Activated B cell treated with CpG ODN at 0.5 μM for 24 hours (primary cell): ENCODE data around the gene ZNF385C. TPM values are rescaled to one million over a fixed set of nuclear protein-coding genes. Genes with fewer than 3 reads are reported as not detected.

Experiments
- ATAC-seq: fragments of 200-7000 bp; cut with Tn5 transposase; one replicate; pipeline ENCODE4 v1.10.0; 2021; ENCODE audit warnings: low read depth, mild to moderate bottlenecking, moderate library complexity
- CTCF ChIA-PET: fragments of 350-600 bp; sonication (Branson Sonifier 250); formaldehyde crosslinking; loops from one replicate; lab custom pipeline; 2021; ENCODE audit warnings: antibody characterized with exemption; lab: Charles Lee
- POLR2A ChIA-PET: fragments of 350-600 bp; sonication (Branson Sonifier 250); formaldehyde crosslinking; loops from one replicate; lab custom pipeline; 2021; ENCODE audit warnings: antibody characterized with exemption; lab: Charles Lee
- DNase-seq: peaks from one replicate; pipeline ENCODE4 v3.0.0; 2022
- H3K27ac Mint-ChIP-seq: one replicate; pipeline ENCODE4 v1.8.0; 2020; ENCODE audit warnings: mixed read lengths
- H3K27me3 Mint-ChIP-seq: one replicate; pipeline ENCODE4 v1.8.0; 2021; ENCODE audit warnings: mixed read lengths
- H3K36me3 Mint-ChIP-seq: one replicate; pipeline ENCODE4 v1.8.0; 2021; ENCODE audit warnings: low read depth, mixed read lengths
- H3K4me1 Mint-ChIP-seq: one replicate; pipeline ENCODE4 v1.8.0; 2021; ENCODE audit warnings: mixed read lengths
- H3K4me3 Mint-ChIP-seq: one replicate; pipeline ENCODE4 v1.8.0; 2020; ENCODE audit warnings: mild to moderate bottlenecking, mixed read lengths
- H3K9me3 Mint-ChIP-seq: one replicate; pipeline ENCODE4 v1.8.0; 2020; ENCODE audit warnings: mixed read lengths
- intact Hi-C: fragments of 100-400 bp; cut with micrococcal nuclease; formaldehyde crosslinking; loops from one replicate; pipeline ENCODE4 v1.15.1; 2024
- total RNA-seq: library from RNA; stranded (reverse); gene quantifications from 2 replicates; pipeline ENCODE4 v1.2.3, GENCODE V29; 2022
- TF ChIP-seq, protein P1 (sequence below): fragments of 200-600 bp; IDR thresholded peaks from one replicate; pipeline ENCODE4 v1.8.0; 2022; ENCODE audit warnings: antibody characterized with exemption, mild to moderate bottlenecking

The ZNF385C gene
- total RNA-seq, 1 donor from 2014 or later, result 16.7 TPM

- H3K4me3 Mint-ChIP-seq, result no peak overlapping the region
- POLR2A ChIA-PET, result interaction anchor here (1.1 to 1.4 kb wide), 2 partner anchors 64 to 100 kb away, joined by 4 to 5 read pairs; partner anchors contain the start of genes DNAJC7 and KCNH4
These were observed 19.3 kb upstream of the ZNF385C start for GRCh38 chr17:42117397-42118125.

DNA sequence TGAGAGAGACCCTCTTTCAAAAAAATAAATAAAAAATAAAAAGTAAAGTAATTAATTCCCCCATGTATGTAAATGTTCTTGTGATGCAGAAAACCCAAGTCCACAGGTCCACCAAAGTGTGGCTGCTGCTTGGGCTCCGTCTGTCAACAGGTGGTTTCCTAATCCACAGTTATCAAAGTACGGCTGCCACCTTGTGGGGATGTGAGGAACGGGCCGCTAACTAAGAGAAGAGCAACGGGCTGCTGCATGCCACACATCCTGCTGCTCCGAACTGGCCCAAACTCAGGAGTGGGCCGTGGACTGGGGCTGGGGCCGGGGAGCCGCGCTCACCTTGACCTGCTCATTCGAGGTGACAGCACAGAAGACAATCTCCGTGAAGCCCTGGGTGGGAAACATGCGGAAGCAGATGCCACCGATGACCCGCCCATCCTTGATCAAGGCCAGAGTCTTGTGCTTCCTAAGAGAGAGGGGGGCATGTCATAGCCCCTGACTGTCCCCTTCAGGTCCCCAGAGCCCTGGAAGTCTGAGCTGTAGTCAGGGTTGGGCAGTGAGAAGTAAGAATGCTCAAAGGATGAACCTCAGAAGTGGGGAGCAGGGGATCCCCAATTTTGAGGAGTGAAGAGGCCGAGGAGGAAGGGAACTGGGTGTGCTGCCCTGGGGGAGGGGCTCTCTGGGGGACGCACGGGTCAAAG is 18.6 kb upstream of the ZNF385C start:
- TF ChIP-seq, protein P1, sequence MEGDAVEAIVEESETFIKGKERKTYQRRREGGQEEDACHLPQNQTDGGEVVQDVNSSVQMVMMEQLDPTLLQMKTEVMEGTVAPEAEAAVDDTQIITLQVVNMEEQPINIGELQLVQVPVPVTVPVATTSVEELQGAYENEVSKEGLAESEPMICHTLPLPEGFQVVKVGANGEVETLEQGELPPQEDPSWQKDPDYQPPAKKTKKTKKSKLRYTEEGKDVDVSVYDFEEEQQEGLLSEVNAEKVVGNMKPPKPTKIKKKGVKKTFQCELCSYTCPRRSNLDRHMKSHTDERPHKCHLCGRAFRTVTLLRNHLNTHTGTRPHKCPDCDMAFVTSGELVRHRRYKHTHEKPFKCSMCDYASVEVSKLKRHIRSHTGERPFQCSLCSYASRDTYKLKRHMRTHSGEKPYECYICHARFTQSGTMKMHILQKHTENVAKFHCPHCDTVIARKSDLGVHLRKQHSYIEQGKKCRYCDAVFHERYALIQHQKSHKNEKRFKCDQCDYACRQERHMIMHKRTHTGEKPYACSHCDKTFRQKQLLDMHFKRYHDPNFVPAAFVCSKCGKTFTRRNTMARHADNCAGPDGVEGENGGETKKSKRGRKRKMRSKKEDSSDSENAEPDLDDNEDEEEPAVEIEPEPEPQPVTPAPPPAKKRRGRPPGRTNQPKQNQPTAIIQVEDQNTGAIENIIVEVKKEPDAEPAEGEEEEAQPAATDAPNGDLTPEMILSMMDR, result peak; percentile 21
- H3K9me3 Mint-ChIP-seq, result no peaks in the 10 kb centered on the region
- peaks cover 59% of the 10 kb centered on the region for H3K4me1 Mint-ChIP-seq
- POLR2A ChIA-PET, result interaction anchor here (1.4 to 6.7 kb wide), 2 partner anchors 99 to 100 kb away, joined by 4 to 46 read pairs; partner anchors contain the start of gene DNAJC7
- H3K27me3 Mint-ChIP-seq, result no peaks in the 10 kb centered on the region
- peak overlapping the region; percentile 39 for H3K4me3 Mint-ChIP-seq
- peak; percentile 72 for DNase-seq
- CTCF ChIA-PET, result interaction anchor here (0.6 to 10.2 kb wide), 3 partner anchors 50 to 154 kb away, joined by 3 to 110 read pairs (median 72); partner anchors contain the start of gene CNP
- H3K27ac Mint-ChIP-seq, result peak overlapping the region; percentile 64
- intact Hi-C loops, result loop anchor here (1.0 to 2.0 kb wide), 8 partner anchors 19 to 379 kb away; partner anchors contain the start of genes DNAJC7 and ZNF385C
- ATAC-seq, result peak; percentile 36
- peaks cover 35% of the 10 kb centered on the region for H3K36me3 Mint-ChIP-seq

More at GRCh38 chr17:42117397-42118125, 19.3 kb upstream of the ZNF385C start:
- Mint-ChIP-seq H3K4me1 (peaks cover 53% of the 10 kb centered on the region), H3K27ac (peak overlapping the region; percentile 64), H3K9me3 (no peaks in the 10 kb centered on the region), H3K27me3 (no peaks in the 10 kb centered on the region), H3K36me3 (peaks cover 37% of the 10 kb centered on the region)
- intact Hi-C loops, result loop anchor here (2.0 kb wide), 1 partner anchor 101 kb away; the partner anchor contains the start of gene DNAJC7
- DNase-seq, result no peak
- ATAC-seq, result no peak
- TF ChIP-seq, protein P1, result no peak
- CTCF ChIA-PET, result interaction anchor here (0.6 to 10.2 kb wide), 8 partner anchors 51 to 154 kb away, joined by 3 to 110 read pairs (median 7); partner anchors contain the start of genes CNP, KCNH4 and NKIRAS2

- no peaks in the 10 kb centered on the region for H3K27me3 Mint-ChIP-seq
- peaks cover 57% of the 10 kb centered on the region for H3K4me1 Mint-ChIP-seq
- TF ChIP-seq, protein P1, result no peak
- H3K4me3 Mint-ChIP-seq, result no peak overlapping the region
- peaks cover 38% of the 10 kb centered on the region for H3K36me3 Mint-ChIP-seq
- no peaks in the 10 kb centered on the region for H3K9me3 Mint-ChIP-seq
- intact Hi-C loops, result no loop called here
- DNase-seq (no peak), ATAC-seq (no peak)
- peak overlapping the region; percentile 94 for H3K27ac Mint-ChIP-seq
- CTCF ChIA-PET, result interaction anchor here (0.8 to 10.2 kb wide), 4 partner anchors 13 to 151 kb away, joined by 3 to 110 read pairs (median 40); partner anchors contain the start of genes CNP and NKIRAS2
- POLR2A ChIA-PET, result interaction anchor here (0.6 to 6.7 kb wide), 5 partner anchors 90 to 163 kb away, joined by 4 to 46 read pairs (median 13); partner anchors contain the start of genes CNP, DNAJC7 and NKIRAS2
These were observed 15.8 kb upstream of the ZNF385C start for GRCh38 chr17:42114118-42114517.

GRCh38 chr17:42113293-42114069 is 15.2 kb upstream of the ZNF385C start:
- no peak for DNase-seq
- no peaks in the 10 kb centered on the region for H3K9me3 Mint-ChIP-seq
- H3K4me1 Mint-ChIP-seq, result peaks cover 52% of the 10 kb centered on the region
- TF ChIP-seq, protein P1, result no peak
- ATAC-seq, result no peak
- no peaks in the 10 kb centered on the region for H3K27me3 Mint-ChIP-seq
- intact Hi-C loops, result no loop called here
- ChIA-PET POLR2A (interaction anchor here (0.6 to 6.7 kb wide), 12 partner anchors 8 to 1255 kb away, joined by 3 to 46 read pairs (median 8); partner anchors contain the start of genes CNP, DNAJC7, EIF1 and GHDC), CTCF (interaction anchor here (0.8 to 10.2 kb wide), 5 partner anchors 12 to 150 kb away, joined by 3 to 110 read pairs (median 8); partner anchors contain the start of genes CNP, DNAJC7 and NKIRAS2)
- H3K4me3 Mint-ChIP-seq, result no peak overlapping the region
- peaks cover 38% of the 10 kb centered on the region for H3K36me3 Mint-ChIP-seq
- peak overlapping the region; percentile 46 for H3K27ac Mint-ChIP-seq
